Thoracic aorta (tissue), 2 donors: ENCODE data around the gene TMEM30B. TPM values are rescaled to one million over a fixed set of nuclear protein-coding genes. Genes with fewer than 3 reads are reported as not detected.

Source experiments
- ATAC-seq: fragments of 150-250 bp; one replicate; pipeline ENCODE4 v1.8.0; 2017; ENCODE audit warnings: low read depth; ENCODE audit not compliant: insufficient number of reproducible peaks, low FRiP score
- DNase-seq: peaks from one replicate; pipeline ENCODE4 v3.0.0-alpha.2; 2020; ENCODE audit warnings: low spot score
- H3K27ac ChIP-seq, 2 donors: fragments of 200-600 bp; sonication (generic); 1 replicate in 1 of 2; 2 replicates in 1 of 2; pipeline ENCODE4 v1.5.1; 2016; ENCODE audit warnings: mild to moderate bottlenecking in 2 of 2, moderate library complexity in 2 of 2
- H3K27me3 ChIP-seq: fragments of 200-600 bp; sonication (generic); replicated peaks from 2 replicates; pipeline ENCODE4 v1.6.0; 2016; ENCODE audit warnings: mild to moderate bottlenecking; ENCODE audit not compliant: insufficient read depth
- H3K36me3 ChIP-seq: fragments of 200-600 bp; sonication (generic); one replicate; pipeline ENCODE4 v1.5.1; 2016
- H3K4me1 ChIP-seq, 2 donors: fragments of 200-600 bp; sonication (generic); 1 replicate in 1 of 2; 2 replicates in 1 of 2; pipeline versions ENCODE4 v1.5.1 to v1.6.0; 2016; ENCODE audit warnings: low read depth in 2 of 2, mild to moderate bottlenecking in 1 of 2; ENCODE audit not compliant: control insufficient read depth in 1 of 2
- H3K4me3 ChIP-seq: fragments of 200-600 bp; sonication (generic); 2 replicates; pipeline ENCODE4 v1.5.1; 2016; ENCODE audit warnings: mild to moderate bottlenecking
- H3K9me3 ChIP-seq: fragments of 200-600 bp; sonication (generic); 2 replicates; pipeline ENCODE4 v1.5.1; 2016
- total RNA-seq, 2 donors: library from RNA; depleted of rRNA; stranded (reverse); fragments of >200 nt; gene quantifications; one replicate each; pipeline versions ENCODE4 v1.1.0 to v1.2.3, GENCODE V29; 2016
- TF ChIP-seq, protein P1 (sequence below): fragments of 200-600 bp; sonication (generic); IDR thresholded peaks from one replicate; pipeline ENCODE4 v1.5.1; 2019; ENCODE audit warnings: antibody characterized with exemption

The TMEM30B gene
- total RNA-seq, 2 donors from 2014 or later: 46.9 to 51.0 TPM

GRCh38 chr14:61298824-61299223, 17.7 kb upstream of the TMEM30B start:
- no peak overlapping the region for H3K4me3 ChIP-seq
- H3K27me3 ChIP-seq: no peaks in the 10 kb centered on the region
- no peak overlapping the region for H3K27ac ChIP-seq
- DNase-seq: no peak
- H3K4me1 ChIP-seq: no peaks in the 10 kb centered on the region
- no peak for ATAC-seq
- TF ChIP-seq, protein P1, sequence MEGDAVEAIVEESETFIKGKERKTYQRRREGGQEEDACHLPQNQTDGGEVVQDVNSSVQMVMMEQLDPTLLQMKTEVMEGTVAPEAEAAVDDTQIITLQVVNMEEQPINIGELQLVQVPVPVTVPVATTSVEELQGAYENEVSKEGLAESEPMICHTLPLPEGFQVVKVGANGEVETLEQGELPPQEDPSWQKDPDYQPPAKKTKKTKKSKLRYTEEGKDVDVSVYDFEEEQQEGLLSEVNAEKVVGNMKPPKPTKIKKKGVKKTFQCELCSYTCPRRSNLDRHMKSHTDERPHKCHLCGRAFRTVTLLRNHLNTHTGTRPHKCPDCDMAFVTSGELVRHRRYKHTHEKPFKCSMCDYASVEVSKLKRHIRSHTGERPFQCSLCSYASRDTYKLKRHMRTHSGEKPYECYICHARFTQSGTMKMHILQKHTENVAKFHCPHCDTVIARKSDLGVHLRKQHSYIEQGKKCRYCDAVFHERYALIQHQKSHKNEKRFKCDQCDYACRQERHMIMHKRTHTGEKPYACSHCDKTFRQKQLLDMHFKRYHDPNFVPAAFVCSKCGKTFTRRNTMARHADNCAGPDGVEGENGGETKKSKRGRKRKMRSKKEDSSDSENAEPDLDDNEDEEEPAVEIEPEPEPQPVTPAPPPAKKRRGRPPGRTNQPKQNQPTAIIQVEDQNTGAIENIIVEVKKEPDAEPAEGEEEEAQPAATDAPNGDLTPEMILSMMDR: no peak
- no peaks in the 10 kb centered on the region for H3K36me3 ChIP-seq
- H3K9me3 ChIP-seq: no peaks in the 10 kb centered on the region

- DNase-seq (no peak), ATAC-seq (no peak)
- Histone ChIP-seq H3K36me3 (no peaks in the 10 kb centered on the region), H3K4me3 (no peak overlapping the region), H3K27me3 (no peaks in the 10 kb centered on the region), H3K4me1 (no peaks in the 10 kb centered on the region), H3K9me3 (no peaks in the 10 kb centered on the region), H3K27ac (no peak overlapping the region)
- TF ChIP-seq, protein P1: no peak
Measured at GRCh38 chr14:61297581-61297980, 16.4 kb upstream of the TMEM30B start.

DNA sequence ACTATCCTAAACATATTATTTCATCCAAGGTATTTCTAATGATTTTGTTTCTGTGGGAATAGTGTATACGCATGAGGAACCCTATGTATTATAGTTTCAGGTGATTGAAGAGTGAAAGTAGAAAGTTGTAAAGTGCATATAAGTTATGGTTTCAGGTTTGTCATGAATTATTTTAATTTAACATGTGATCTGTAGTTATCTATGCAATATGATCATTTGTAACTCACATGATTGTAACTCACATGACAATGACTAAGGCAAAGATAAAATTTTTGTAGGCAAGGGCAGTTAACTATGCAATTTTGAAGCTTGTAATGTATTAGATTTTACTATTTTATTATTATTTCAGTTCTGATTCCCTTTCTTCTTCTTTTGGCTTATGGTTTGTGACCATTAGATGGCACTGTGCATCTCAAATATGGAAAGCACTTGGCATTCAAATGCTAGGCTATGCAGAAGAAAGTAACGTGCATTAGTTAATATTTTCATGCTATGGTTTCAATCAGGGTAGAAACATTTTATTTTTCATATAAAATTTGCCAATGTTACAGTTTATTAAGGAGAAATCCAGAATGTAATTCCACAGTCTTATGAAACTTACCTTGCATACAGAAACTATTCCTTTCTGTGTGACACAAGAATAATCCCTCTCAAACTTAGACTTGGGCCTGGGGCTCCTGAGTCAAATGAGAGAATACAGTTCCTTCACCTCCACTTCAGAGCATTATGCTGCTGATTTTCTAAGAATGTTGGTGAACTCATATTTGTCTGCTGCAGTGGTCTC, 15.8 kb upstream of the TMEM30B start:
- H3K27me3 ChIP-seq: no peaks in the 10 kb centered on the region
- no peak overlapping the region for H3K27ac ChIP-seq
- DNase-seq (no peak), ATAC-seq (no peak)
- H3K9me3 ChIP-seq: no peaks in the 10 kb centered on the region
- H3K36me3 ChIP-seq: no peaks in the 10 kb centered on the region
- TF ChIP-seq, protein P1: peak; percentile 37
- no peaks in the 10 kb centered on the region for H3K4me1 ChIP-seq
- H3K4me3 ChIP-seq: no peak overlapping the region

GRCh38 chr14:61296151-61296550, 15.0 kb upstream of the TMEM30B start:
- H3K4me3 ChIP-seq: no peak overlapping the region
- no peak for DNase-seq
- H3K36me3 ChIP-seq: no peaks in the 10 kb centered on the region
- H3K9me3 ChIP-seq: no peaks in the 10 kb centered on the region
- H3K27ac ChIP-seq: no peak overlapping the region
- TF ChIP-seq, protein P1: no peak
- ATAC-seq: no peak
- no peaks in the 10 kb centered on the region for H3K27me3 ChIP-seq
- H3K4me1 ChIP-seq: no peaks in the 10 kb centered on the region

- Histone ChIP-seq H3K36me3 (no peaks in the 10 kb centered on the region), H3K9me3 (no peaks in the 10 kb centered on the region), H3K27me3 (no peaks in the 10 kb centered on the region), H3K27ac (no peak overlapping the region), H3K4me3 (no peak overlapping the region), H3K4me1 (peaks cover 3 to 7% of the 10 kb centered on the region in 2 donors)
- TF ChIP-seq, protein P1: no peak
- ATAC-seq (no peak), DNase-seq (no peak)
Measured at GRCh38 chr14:61290701-61291100, 9.6 kb upstream of the TMEM30B start.
